Neural cell (in vitro differentiated cells): ENCODE measurements around the gene MTG1. TPM values are rescaled to one million over a fixed set of nuclear protein-coding genes. Genes with fewer than 3 reads are reported as not detected.

ENCODE experiments used
- H2AFZ ChIP-seq: fragments of 200-600, 300-800 bp; sonication (generic), shearing (Covaris generic); 2 replicates; pipeline ENCODE4 v1.6.0; 2014; ENCODE audit warnings: low read depth, mild to moderate bottlenecking, antibody characterized with exemption, low read length, moderate library complexity
- H3F3A ChIP-seq: fragments of 200-600 bp; shearing (Covaris generic); 2 replicates; pipeline ENCODE4 v1.6.1; 2016; ENCODE audit warnings: mild to moderate bottlenecking, moderate library complexity, mixed read lengths, antibody characterized with exemption, low read length; ENCODE audit not compliant: insufficient read depth, poor library complexity, severe bottlenecking
- H3K27ac ChIP-seq: fragments of 200-600, 300-800 bp; sonication (generic), shearing (Covaris generic); 2 replicates; pipeline ENCODE4 v1.5.1; 2014; ENCODE audit warnings: mild to moderate bottlenecking, low read length, moderate library complexity
- H3K27me3 ChIP-seq: fragments of 300-800, 200-600 bp; sonication (generic), shearing (Covaris generic); 2 replicates; pipeline ENCODE4 v1.6.0; 2014; ENCODE audit warnings: mild to moderate bottlenecking, low read depth, low read length, moderate library complexity; ENCODE audit not compliant: insufficient read depth
- H3K36me3 ChIP-seq: fragments of 300-800, 200-600 bp; sonication (generic), shearing (Covaris generic); 2 replicates; pipeline ENCODE4 v1.5.1; 2014; ENCODE audit warnings: mild to moderate bottlenecking, antibody characterized with exemption, low read length, moderate library complexity; ENCODE audit not compliant: insufficient read depth
- H3K4me2 ChIP-seq: fragments of 300-800, 200-600 bp; sonication (generic), shearing (Covaris generic); 2 replicates; pipeline ENCODE4 v1.6.0; 2014; ENCODE audit warnings: mild to moderate bottlenecking, low read length
- H3K4me3 ChIP-seq: fragments of 300-800, 200-600 bp; sonication (generic), shearing (Covaris generic); 2 replicates; pipeline ENCODE4 v1.5.1; 2014; ENCODE audit warnings: mild to moderate bottlenecking, low read length, moderate library complexity
- H3K79me2 ChIP-seq: fragments of 200-600 bp; shearing (Covaris generic); replicated peaks from 2 replicates; pipeline ENCODE4 v1.6.0; 2014; ENCODE audit warnings: mild to moderate bottlenecking, low read length, moderate library complexity; ENCODE audit not compliant: insufficient read depth
- H3K9ac ChIP-seq: fragments of 300-800, 200-600 bp; sonication (generic), shearing (Covaris generic); 2 replicates; pipeline ENCODE4 v1.6.1; 2016; ENCODE audit warnings: mild to moderate bottlenecking, low read length, mixed read lengths
- H3K9me2 ChIP-seq: fragments of 200-600 bp; shearing (Covaris generic); 2 replicates; pipeline ENCODE4 v1.6.1; 2016; ENCODE audit warnings: mild to moderate bottlenecking, low read length, mixed read lengths; ENCODE audit not compliant: insufficient read depth
- H3K9me3 ChIP-seq: fragments of 200-600, 300-800 bp; sonication (generic), shearing (Covaris generic); 2 replicates; pipeline ENCODE4 v1.6.1; 2016; ENCODE audit warnings: mild to moderate bottlenecking, mixed run types, low read length, moderate library complexity, mixed read lengths
- H4K20me1 ChIP-seq: fragments of 200-600 bp; shearing (Covaris generic); 2 replicates; pipeline ENCODE4 v1.6.1; 2016; ENCODE audit warnings: mild to moderate bottlenecking, mixed run types; ENCODE audit not compliant: insufficient read depth
- CTCF ChIP-seq: fragments of 450-650 bp; IDR thresholded peaks from 2 replicates; pipeline ENCODE4 v1.5.1; 2014; ENCODE audit warnings: antibody characterized with exemption, mild to moderate bottlenecking, moderate library complexity; ENCODE audit not compliant: poor library complexity, severe bottlenecking
- EP300 ChIP-seq: fragments of 450-650 bp; conservative IDR thresholded peaks from 2 replicates; pipeline ENCODE4 v1.6.1; 2014; ENCODE audit warnings: antibody characterized with exemption, mild to moderate bottlenecking, moderate library complexity; ENCODE audit not compliant: poor library complexity, severe bottlenecking
- EZH2 ChIP-seq: fragments of 200-600, 300-800 bp; shearing (Covaris generic), sonication (generic); IDR thresholded peaks from 2 replicates; pipeline ENCODE4 v1.6.1; 2014; ENCODE audit warnings: antibody characterized with exemption, low read length, borderline replicate concordance, mild to moderate bottlenecking; ENCODE audit not compliant: insufficient read depth, poor library complexity, severe bottlenecking
- MXI1 ChIP-seq: fragments of 450-650 bp; conservative IDR thresholded peaks from 2 replicates; pipeline ENCODE4 v1.6.1; 2014; ENCODE audit warnings: antibody characterized with exemption, mild to moderate bottlenecking; ENCODE audit not compliant: poor library complexity, severe bottlenecking
- POLR2AphosphoS5 ChIP-seq: IDR thresholded peaks from 2 replicates; pipeline ENCODE4 v1.6.1; 2012
- RAD21 ChIP-seq: fragments of 450-650 bp; conservative IDR thresholded peaks from 2 replicates; pipeline ENCODE4 v1.6.1; 2014; ENCODE audit warnings: antibody characterized with exemption, mild to moderate bottlenecking, moderate library complexity
- REST ChIP-seq: IDR thresholded peaks from 2 replicates; pipeline ENCODE4 v1.6.1; 2012; ENCODE audit warnings: borderline replicate concordance
- SMC3 ChIP-seq: fragments of 450-650 bp; conservative IDR thresholded peaks from 2 replicates; pipeline ENCODE4 v1.6.1; 2014; ENCODE audit warnings: antibody characterized with exemption, mild to moderate bottlenecking, moderate library complexity; ENCODE audit not compliant: poor library complexity
- TAF1 ChIP-seq: IDR thresholded peaks from 2 replicates; pipeline ENCODE4 v1.6.1; 2012; ENCODE audit warnings: low read depth
- polyA plus RNA-seq: library from polyadenylated mRNA; depleted of rRNA; stranded (reverse); fragments of >200 nt; gene quantifications from 2 replicates; pipeline ENCODE4 v1.2.3, GENCODE V29; 2014

Gene MTG1
- polyA plus RNA-seq, 1 donor from 2014 or later = 52.3 TPM

DNA sequence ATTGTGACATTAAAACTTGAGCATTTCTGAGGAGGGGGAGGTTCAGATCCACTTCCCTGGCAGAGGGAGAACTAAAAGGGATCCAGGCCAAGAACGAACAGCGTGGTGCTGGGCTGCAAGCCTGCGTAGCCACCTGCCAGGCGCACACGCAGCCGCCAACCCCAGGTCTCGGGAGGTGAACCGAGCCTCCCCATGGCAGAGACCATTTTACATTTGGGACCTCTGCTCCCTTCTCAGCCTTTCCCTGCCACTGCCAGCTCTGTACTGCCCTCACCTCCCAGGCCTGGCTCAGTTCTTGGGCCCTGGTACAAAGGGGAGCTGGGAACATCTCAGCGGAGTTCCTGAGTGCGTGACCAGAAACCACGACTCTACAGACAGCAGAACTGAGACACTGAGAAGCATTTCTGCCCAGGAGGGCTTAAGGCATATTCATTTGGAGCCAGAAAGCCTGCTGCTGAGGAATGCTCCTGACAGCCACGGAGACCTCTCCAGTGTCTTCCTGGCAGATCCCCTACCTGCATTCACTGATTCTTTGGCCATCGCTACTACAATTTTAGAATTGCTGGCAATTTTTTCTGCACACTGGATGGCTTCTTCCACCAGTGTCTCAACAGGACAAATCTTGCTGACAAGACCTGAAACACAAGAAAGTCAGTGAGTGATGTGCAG, 28.4 kb upstream of the MTG1 start:
- Histone ChIP-seq H3K79me2 (no peaks in the 10 kb centered on the region), H3K4me3 (no peak overlapping the region), H3K9me3 (peaks cover 2% of the 10 kb centered on the region), H3F3A (no peaks in the 10 kb centered on the region), H3K4me2 (no peak overlapping the region), H3K27me3 (no peaks in the 10 kb centered on the region), H3K9me2 (no peaks in the 10 kb centered on the region), H3K9ac (no peak overlapping the region), H4K20me1 (no peaks in the 10 kb centered on the region), H3K36me3 (no peaks in the 10 kb centered on the region), H2AFZ (no peak overlapping the region), H3K27ac (no peak overlapping the region)
- TF ChIP-seq EP300 (no peak), REST (no peak), RAD21 (no peak), EZH2 (no peak), SMC3 (no peak), TAF1 (no peak), CTCF (no peak), MXI1 (no peak), POLR2AphosphoS5 (no peak)

DNA sequence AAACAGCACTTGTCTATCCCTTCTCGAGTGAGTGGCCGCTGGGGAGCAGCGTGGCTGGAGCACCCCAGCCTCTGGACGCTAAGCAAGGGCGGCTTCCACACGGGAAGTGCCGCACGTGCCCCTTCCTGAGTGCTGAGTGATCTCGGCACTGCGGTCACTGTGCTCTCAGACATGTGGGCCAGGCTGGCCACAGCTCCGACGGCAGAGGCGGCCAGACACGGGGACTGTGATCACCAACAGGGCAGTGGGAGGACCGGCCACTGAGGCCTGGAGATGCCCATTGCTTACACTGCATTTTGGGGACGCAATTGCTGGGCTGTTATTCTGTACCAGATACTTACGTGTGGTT, 27.9 kb upstream of the MTG1 start:
- H3F3A ChIP-seq = no peaks in the 10 kb centered on the region
- H4K20me1 ChIP-seq = no peaks in the 10 kb centered on the region
- H3K79me2 ChIP-seq = no peaks in the 10 kb centered on the region
- H3K36me3 ChIP-seq = no peaks in the 10 kb centered on the region
- H3K9ac ChIP-seq = no peak overlapping the region
- H2AFZ ChIP-seq = no peak overlapping the region
- H3K4me3 ChIP-seq = no peak overlapping the region
- H3K9me2 ChIP-seq = no peaks in the 10 kb centered on the region
- H3K4me2 ChIP-seq = no peak overlapping the region
- no peaks in the 10 kb centered on the region for H3K27me3 ChIP-seq
- no peak overlapping the region for H3K27ac ChIP-seq
- TF ChIP-seq POLR2AphosphoS5 (no peak), EZH2 (no peak), RAD21 (no peak), TAF1 (no peak), EP300 (no peak), CTCF (no peak), SMC3 (no peak), REST (no peak), MXI1 (no peak)
- peaks cover 1% of the 10 kb centered on the region for H3K9me3 ChIP-seq
